Progenitor cell of endocrine pancreas (in vitro differentiated cells): Measurements from ENCODE around the gene SYT6. TPM values are rescaled to one million over a fixed set of nuclear protein-coding genes. Genes with fewer than 3 reads are reported as not detected.

Source experiments
- DNase-seq: peaks from one replicate; pipeline ENCODE4 v3.0.0; 2021; ENCODE audit warnings: low spot score; ENCODE audit not compliant: unreplicated experiment
- H3K27ac Mint-ChIP-seq: 2 replicates; pipeline ENCODE4 v1.8.0; 2021; ENCODE audit warnings: mild to moderate bottlenecking, moderate library complexity, mixed read lengths
- H3K27me3 Mint-ChIP-seq: 2 replicates; pipeline ENCODE4 v1.8.0; 2021; ENCODE audit warnings: mixed read lengths
- H3K36me3 Mint-ChIP-seq: 2 replicates; pipeline ENCODE4 v1.8.0; 2022; ENCODE audit warnings: mixed read lengths; ENCODE audit not compliant: insufficient read depth
- H3K4me1 Mint-ChIP-seq: 2 replicates; pipeline ENCODE4 v1.8.0; 2021; ENCODE audit warnings: low read depth, mixed read lengths
- H3K4me3 Mint-ChIP-seq: 2 replicates; pipeline ENCODE4 v1.8.0; 2021; ENCODE audit warnings: low read depth, mild to moderate bottlenecking, moderate library complexity, mixed read lengths
- H3K9me3 Mint-ChIP-seq: 2 replicates; pipeline ENCODE4 v1.8.0; 2021; ENCODE audit warnings: low read depth, mixed read lengths
- total RNA-seq: library from RNA; stranded (reverse); gene quantifications from 2 replicates; pipeline ENCODE4 v1.2.1, GENCODE V29; 2021
- TF ChIP-seq, protein P1 (sequence below): fragments of 200-600 bp; sonication (generic); IDR thresholded peaks from one replicate; pipeline ENCODE4 v1.5.0; 2021; ENCODE audit warnings: antibody characterized with exemption, mild to moderate bottlenecking; ENCODE audit not compliant: unreplicated experiment

Gene SYT6
- total RNA-seq, 1 donor from 2014 or later, result 0.98 TPM

DNA sequence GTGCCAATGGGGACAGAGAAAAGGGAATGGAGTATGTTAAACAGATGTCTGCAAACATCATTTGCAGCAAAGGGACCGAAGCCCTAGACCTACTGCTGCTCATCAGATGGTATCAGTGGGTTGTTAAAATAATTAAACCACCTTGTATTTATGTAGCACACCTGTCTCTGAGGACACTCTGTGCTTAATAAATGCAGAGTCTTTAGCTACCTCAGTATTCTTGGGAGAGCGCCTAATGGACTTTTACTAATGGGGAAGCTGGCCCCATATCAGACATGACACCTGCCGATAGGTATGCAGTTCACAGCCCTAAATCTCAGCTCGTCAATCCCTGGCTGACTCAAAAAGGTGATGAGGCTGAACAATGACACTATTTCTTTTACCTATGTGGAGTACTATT lies 54.4 kb downstream of the SYT6 start:
- H3K4me1 Mint-ChIP-seq, result no peaks in the 10 kb centered on the region
- DNase-seq, result no peak
- H3K36me3 Mint-ChIP-seq, result no peaks in the 10 kb centered on the region
- H3K27me3 Mint-ChIP-seq, result peaks cover 36% of the 10 kb centered on the region
- H3K9me3 Mint-ChIP-seq, result no peaks in the 10 kb centered on the region
- H3K27ac Mint-ChIP-seq, result no peak overlapping the region
- no peak overlapping the region for H3K4me3 Mint-ChIP-seq
- TF ChIP-seq, protein P1, sequence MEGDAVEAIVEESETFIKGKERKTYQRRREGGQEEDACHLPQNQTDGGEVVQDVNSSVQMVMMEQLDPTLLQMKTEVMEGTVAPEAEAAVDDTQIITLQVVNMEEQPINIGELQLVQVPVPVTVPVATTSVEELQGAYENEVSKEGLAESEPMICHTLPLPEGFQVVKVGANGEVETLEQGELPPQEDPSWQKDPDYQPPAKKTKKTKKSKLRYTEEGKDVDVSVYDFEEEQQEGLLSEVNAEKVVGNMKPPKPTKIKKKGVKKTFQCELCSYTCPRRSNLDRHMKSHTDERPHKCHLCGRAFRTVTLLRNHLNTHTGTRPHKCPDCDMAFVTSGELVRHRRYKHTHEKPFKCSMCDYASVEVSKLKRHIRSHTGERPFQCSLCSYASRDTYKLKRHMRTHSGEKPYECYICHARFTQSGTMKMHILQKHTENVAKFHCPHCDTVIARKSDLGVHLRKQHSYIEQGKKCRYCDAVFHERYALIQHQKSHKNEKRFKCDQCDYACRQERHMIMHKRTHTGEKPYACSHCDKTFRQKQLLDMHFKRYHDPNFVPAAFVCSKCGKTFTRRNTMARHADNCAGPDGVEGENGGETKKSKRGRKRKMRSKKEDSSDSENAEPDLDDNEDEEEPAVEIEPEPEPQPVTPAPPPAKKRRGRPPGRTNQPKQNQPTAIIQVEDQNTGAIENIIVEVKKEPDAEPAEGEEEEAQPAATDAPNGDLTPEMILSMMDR, result no peak

DNA sequence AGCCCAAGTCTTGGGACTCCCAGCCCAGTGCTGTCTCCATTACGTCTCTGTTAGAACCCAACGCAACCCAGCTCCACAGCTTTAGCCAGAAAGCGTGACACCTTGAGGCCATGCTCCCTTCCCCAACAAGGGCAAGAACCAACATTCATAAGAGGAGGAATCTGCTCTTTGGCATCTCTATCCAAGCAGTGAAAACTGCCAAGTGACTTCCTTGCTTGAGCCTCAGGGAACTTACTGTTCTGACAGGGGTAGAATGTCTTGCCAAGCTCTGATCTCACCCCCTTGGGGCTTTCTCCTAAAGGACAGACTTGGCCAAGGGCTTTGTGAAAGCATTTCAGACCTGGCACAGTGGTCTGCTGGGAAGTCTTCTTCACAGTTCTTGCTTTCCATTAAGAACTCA lies 56.6 kb downstream of the SYT6 start:
- TF ChIP-seq, protein P1, result no peak
- DNase-seq, result no peak
- H3K4me3 Mint-ChIP-seq, result no peak overlapping the region
- H3K27ac Mint-ChIP-seq, result no peak overlapping the region
- no peaks in the 10 kb centered on the region for H3K9me3 Mint-ChIP-seq
- H3K27me3 Mint-ChIP-seq, result peaks cover 25% of the 10 kb centered on the region
- H3K4me1 Mint-ChIP-seq, result no peaks in the 10 kb centered on the region
- no peaks in the 10 kb centered on the region for H3K36me3 Mint-ChIP-seq

DNA sequence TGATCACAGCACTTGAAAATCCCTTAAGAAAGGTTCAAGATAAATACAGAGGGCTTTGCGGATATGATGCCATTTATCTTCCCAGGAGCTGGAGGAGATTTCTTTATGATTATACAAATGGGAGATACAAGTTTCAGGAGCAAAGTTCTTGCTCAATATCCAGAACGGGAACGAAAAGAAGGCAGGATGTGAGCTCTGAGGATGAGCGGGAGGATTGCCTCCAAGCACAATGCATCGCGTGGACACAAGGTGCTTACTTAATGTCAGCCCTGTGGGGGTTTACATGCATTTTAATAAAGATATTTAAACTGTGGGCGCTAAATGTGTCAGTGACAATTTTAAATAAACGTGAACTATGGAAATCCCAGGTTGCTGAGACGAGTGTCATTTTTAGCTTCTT lies 59.0 kb downstream of the SYT6 start:
- Mint-ChIP-seq H3K4me3 (no peak overlapping the region), H3K27me3 (peaks cover 27% of the 10 kb centered on the region), H3K36me3 (no peaks in the 10 kb centered on the region), H3K27ac (no peak overlapping the region), H3K4me1 (no peaks in the 10 kb centered on the region), H3K9me3 (no peaks in the 10 kb centered on the region)
- TF ChIP-seq, protein P1, result no peak
- no peak for DNase-seq

DNA sequence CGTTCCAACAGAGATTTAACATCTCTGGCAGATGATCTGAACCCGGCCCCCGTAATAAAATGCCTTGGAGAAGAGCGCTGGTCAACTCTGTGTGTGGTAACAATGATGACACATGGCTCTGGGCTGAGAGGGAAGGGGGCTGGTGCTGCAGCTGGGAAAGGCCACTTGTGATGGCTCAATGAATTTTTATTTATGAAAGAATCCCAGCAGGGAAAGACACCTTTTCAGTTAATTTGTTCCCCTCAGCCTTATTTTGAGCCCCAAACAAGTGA lies 59.4 kb downstream of the SYT6 start:
- no peaks in the 10 kb centered on the region for H3K4me1 Mint-ChIP-seq
- peaks cover 30% of the 10 kb centered on the region for H3K27me3 Mint-ChIP-seq
- no peak overlapping the region for H3K27ac Mint-ChIP-seq
- no peaks in the 10 kb centered on the region for H3K36me3 Mint-ChIP-seq
- no peaks in the 10 kb centered on the region for H3K9me3 Mint-ChIP-seq
- TF ChIP-seq, protein P1, result no peak
- DNase-seq, result no peak
- H3K4me3 Mint-ChIP-seq, result no peak overlapping the region

DNA sequence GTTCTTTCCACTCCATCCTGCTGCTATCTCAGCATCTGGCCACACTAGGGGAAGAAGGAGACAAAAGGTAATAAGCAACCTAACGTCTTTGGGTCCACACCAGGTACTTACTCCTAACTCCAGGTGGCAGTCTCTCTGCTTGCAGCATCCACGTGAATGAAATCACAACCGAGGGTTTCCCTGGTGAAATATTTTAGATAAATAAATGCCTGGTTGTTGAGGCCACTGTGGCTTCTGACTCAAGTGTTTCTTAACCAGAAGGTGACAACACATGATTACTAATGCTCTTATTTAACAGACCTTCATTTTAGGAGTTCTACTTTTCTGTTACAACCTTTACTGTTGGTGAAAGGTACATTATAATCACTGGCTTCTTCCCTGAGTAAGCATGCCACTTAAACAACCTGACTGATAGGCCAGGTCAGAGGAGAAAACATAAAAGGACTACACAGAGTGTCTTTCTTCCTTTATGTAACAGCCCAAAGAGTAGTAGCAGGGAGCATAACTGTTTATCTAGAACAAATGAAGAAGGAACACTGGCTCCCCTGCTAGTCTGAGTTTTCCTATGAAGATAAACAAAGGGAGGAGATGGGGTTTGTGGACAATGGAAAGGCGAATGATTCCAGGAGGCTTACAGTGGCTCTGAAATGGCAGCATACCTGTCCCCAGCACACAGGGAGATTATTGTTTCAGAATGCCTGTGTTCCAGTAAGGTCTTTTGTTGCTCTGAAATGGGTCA lies 59.9 kb downstream of the SYT6 start:
- DNase-seq, result no peak
- TF ChIP-seq, protein P1, result no peak
- Mint-ChIP-seq H3K4me3 (no peak overlapping the region), H3K27ac (no peak overlapping the region), H3K4me1 (peaks cover 4% of the 10 kb centered on the region), H3K27me3 (peaks cover 35% of the 10 kb centered on the region), H3K36me3 (no peaks in the 10 kb centered on the region), H3K9me3 (no peaks in the 10 kb centered on the region)
